OCI-LY1 (cell line): ENCODE data around the gene RNF181.

ENCODE experiments used
- CTCF ChIP-seq: fragments of 200-600 bp; sonication (generic), shearing (Covaris generic); IDR thresholded peaks from 2 replicates; pipeline ENCODE4 v1.5.1; 2017; ENCODE audit warnings: mild to moderate bottlenecking, antibody characterized with exemption, low read length, moderate library complexity, mixed read lengths
- EZH2 ChIP-seq: fragments of 200-600 bp; sonication (generic), shearing (Covaris generic); IDR thresholded peaks from 2 replicates; pipeline ENCODE4 v1.8.0; 2017; ENCODE audit warnings: borderline replicate concordance, mixed run types, mild to moderate bottlenecking, antibody characterized with exemption, low read length, moderate library complexity, mixed read lengths

- TF ChIP-seq EZH2 = no peak
- no peak for TF ChIP-seq CTCF
Measured at GRCh38 chr2:85549826-85550225, 45.7 kb upstream of the RNF181 start.
